Hindlimb muscle (tissue), 1 donor: ENCODE data around the gene PLB1. TPM values are rescaled to one million over a fixed set of nuclear protein-coding genes. Genes with fewer than 3 reads are reported as not detected.
A peak's percentile ranks its signal among the peaks of the same experiment; 100 is the strongest.

Source experiments
- DNase-seq: peaks from one replicate; pipeline ENCODE4 v3.0.0-alpha.2; 2013
- polyA plus RNA-seq: library from polyadenylated mRNA; unstranded; fragments of 120-200 nt; gene quantifications from one replicate; pipeline ENCODE4 v1.2.1, GENCODE V29; 2013; ENCODE audit not compliant: insufficient read length

The PLB1 gene
- polyA plus RNA-seq, 1 donor = 2.4 TPM

GRCh38 chr2:28674062-28674712 is 178.3 kb downstream of the PLB1 start:
- no peak for DNase-seq

GRCh38 chr2:28674713-28675068 is 178.8 kb downstream of the PLB1 start:
- no peak for DNase-seq

GRCh38 chr2:28676152-28676835 is 180.4 kb downstream of the PLB1 start:
- DNase-seq = no peak

- no peak for DNase-seq
Measured at GRCh38 chr2:28678175-28678855, 182.5 kb downstream of the PLB1 start.

GRCh38 chr2:28678944-28679343 is 183.1 kb downstream of the PLB1 start:
- DNase-seq = no peak

- no peak for DNase-seq
Measured at GRCh38 chr2:28680657-28681056, 184.8 kb downstream of the PLB1 start.

- DNase-seq = no peak
Measured at GRCh38 chr2:28681158-28681571, 185.3 kb downstream of the PLB1 start.

- DNase-seq = no peak
Measured at GRCh38 chr2:28681606-28682005, 185.7 kb downstream of the PLB1 start.

- DNase-seq = peak; percentile 80
Measured at GRCh38 chr2:28683100-28683706, 187.3 kb downstream of the PLB1 start.

GRCh38 chr2:28684142-28684858 is 188.4 kb downstream of the PLB1 start:
- DNase-seq = no peak

- no peak for DNase-seq
Measured at GRCh38 chr2:28687171-28687570, 191.3 kb downstream of the PLB1 start.

GRCh38 chr2:28687640-28688385 is 192.0 kb downstream of the PLB1 start:
- DNase-seq = no peak

GRCh38 chr2:28688818-28689217 is 193.0 kb downstream of the PLB1 start:
- no peak for DNase-seq

- no peak for DNase-seq
Measured at GRCh38 chr2:28689771-28690170, 193.9 kb downstream of the PLB1 start.

- no peak for DNase-seq
Measured at GRCh38 chr2:28692411-28692810, 196.6 kb downstream of the PLB1 start.

GRCh38 chr2:28693223-28693622 is 197.4 kb downstream of the PLB1 start:
- no peak for DNase-seq

Other genes with a start within 250 kb of the PLB1 start
- gene FOSL2, start 103.2 kb upstream of the PLB1 start, polyA plus RNA-seq = 22.0 TPM